GM19023 (cell line): ENCODE data around the gene ZFPM1.
"Not testable (repeated sequence)": the region's sequence is repeated elsewhere in the genome, so short reads cannot be mapped to it uniquely, and the experiment has no call there.

ENCODE experiments used
- ATAC-seq: cut with Tn5 transposase; IDR thresholded peaks from one replicate; pipeline ENCODE4 v1.9.1; 2021; ENCODE audit warnings: mild to moderate bottlenecking, moderate library complexity; ENCODE audit not compliant: unreplicated experiment

Gene ZFPM1

DNA sequence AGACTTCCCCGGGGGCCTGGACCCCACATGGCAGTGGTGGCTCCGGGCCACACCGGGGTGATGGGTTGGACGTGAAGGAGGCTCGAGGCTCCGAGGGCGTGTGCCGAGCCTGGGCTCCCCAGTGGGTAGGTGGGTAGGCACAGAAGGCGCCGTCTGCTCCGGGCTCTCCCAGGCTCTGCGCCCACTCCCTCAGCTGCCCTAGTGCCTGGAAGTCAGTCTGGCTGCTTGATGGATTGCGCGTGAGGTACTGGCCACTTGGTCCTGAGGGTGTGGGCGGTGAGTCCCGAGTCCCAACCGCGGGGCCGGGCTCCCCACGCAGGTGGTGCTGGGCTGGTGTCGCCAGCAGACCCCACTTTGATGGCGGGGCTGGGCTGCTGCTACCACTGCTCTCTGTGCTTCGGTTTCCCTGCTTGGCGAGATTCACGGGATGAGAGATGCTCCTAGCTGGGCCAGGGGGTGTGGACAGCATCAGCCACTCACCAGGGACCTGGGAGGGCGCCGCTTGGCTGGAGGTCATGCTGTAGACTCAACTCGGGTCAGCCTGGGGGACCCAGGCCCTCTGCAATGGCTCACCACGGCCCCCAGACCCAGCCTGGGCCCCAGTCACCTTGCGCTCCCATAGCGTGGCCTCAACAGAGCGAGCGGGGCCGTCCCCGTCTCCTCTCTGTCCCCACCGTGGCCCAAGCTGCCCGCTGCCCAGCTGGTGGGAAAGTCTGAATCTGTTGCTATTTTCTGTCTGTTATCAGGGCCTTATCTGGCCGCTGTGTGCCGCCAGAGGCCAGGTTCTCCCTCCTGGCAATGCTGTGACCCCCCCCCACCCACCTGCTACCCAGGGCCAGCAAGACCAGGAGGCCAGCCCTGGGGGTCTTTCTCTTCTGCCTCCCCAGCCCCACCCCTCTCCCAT is 26.1 kb downstream of the ZFPM1 start:
- ATAC-seq, result no peak

GRCh38 chr16:88479793-88480760 is 27.0 kb downstream of the ZFPM1 start:
- no peak for ATAC-seq

- no peak for ATAC-seq
Measured at GRCh38 chr16:88480829-88481228, 27.7 kb downstream of the ZFPM1 start.

- ATAC-seq, result no peak
Measured at GRCh38 chr16:88481851-88482250, 28.8 kb downstream of the ZFPM1 start.

DNA sequence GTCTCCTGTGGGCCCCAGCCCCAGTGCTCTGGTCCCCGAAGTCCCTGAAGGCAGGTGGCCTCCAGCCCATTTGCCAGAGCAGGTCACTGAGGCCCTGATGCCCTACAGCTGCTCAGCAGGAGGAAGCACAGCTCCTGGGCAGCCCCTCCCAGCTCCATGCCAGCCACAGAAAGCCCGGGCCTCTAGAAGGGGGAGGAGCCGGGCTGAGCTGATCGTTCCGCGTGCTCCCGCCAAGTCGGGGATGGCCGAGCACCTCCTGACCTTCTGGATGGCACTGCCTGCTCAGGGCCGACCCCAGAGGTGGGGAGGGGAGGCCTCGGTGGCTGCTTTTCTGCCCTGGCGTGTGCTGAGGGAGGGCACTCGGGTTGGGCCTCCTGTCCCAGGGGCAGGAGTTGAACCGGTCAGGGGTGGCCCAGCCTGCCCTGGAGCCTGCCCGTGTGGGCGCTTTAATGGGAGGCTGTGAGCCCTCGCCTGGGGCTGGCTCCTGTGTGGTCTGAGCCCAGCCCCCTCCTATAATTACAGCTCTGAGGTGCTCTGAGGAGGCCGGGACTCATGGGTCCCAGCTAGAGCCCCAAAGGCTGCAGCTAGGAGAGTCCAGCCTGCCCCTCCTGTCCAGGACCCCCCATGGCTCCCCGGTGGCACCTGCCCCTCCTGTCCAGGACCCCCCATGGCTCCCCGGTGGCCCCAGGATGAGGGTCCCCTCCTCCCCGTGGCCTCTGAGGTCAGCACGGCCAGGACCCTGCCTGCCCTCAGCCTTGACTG is 29.7 kb downstream of the ZFPM1 start:
- no peak for ATAC-seq

GRCh38 chr16:88483392-88483641 is 30.2 kb downstream of the ZFPM1 start:
- ATAC-seq, result no peak

GRCh38 chr16:88484505-88485365 is 31.7 kb downstream of the ZFPM1 start:
- no peak for ATAC-seq

GRCh38 chr16:88485366-88485741 is 32.3 kb downstream of the ZFPM1 start:
- not testable (repeated sequence) for ATAC-seq

DNA sequence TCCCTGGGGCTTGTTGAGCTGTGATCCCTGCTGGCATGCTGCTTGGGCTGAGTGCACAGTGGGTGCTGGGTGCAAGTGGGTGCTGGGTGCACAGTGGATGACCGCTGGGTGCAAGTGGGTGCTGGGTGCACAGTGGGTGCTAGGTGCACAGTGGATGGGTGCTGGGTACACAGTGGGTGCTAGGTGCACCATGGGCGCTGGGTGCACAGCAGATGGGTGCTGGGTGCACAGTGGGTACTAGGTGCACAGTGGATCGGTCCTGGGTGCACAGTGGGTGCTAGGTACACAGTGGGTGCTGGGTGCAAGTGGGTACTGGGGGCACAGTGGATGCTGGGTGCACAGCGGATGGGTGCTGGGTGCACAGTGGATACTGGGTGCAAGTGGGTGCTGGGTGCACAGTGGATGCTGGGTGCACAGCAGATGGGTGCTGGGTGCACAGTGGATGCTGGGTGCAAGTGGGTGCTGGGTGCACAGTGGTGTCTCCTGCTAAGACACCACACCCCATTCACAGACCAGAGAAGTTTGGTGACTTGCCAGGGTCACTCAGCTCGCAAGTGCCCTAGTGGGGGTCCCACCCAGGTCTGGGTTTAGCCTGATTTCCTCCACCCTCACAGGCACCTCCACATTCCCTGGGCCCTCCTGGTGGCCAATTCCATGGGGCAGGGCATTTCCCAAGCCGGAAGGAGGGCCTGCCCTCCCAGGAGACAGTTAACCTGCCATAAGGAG is 33.5 kb downstream of the ZFPM1 start:
- no peak for ATAC-seq

GRCh38 chr16:88487124-88487432 is 34.0 kb downstream of the ZFPM1 start:
- no peak for ATAC-seq

DNA sequence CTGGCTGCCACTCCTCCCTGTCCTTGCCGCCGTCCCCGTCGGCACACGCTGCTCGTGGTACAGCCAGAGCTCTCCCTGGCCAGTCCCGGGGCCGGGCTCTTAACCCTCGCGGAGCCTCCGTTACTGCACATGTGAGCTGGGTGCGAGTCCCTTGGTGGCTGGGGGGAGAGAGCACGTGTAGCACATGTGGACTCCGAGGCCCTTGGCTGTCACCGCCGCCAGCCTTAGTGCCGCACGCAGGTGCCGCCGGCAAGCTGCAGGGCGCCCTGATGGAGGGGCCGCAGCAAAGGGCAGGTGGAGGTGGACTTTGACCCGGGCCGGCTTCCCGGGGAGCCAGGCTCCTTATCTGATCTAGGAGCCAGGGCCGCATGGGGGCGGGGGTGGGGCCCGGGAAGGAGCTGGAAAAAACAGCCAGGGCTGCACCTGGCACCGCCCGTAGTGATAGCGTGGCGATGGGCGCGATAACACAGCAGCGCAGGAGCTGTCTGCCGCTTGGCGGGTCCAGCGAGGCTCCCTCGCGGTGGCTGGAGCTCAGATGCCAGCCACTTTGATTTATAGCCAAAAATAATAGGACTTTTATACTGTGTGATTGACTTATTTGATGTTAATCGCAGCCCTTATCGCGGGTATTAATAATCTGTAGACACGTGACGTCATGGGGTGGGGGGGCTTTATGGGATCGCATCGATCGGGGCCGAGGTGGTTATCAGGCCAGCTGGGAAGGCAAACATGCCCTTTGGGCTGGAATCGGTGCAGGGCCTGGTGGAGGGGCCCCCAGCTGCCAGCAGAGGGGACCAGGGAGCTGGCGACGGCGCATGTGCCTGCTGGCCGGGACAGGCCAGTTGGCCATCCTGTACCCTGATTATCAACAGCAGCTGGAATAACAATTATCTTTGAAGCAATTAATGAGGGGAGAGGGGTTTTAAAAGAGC is 35.1 kb downstream of the ZFPM1 start:
- ATAC-seq, result no peak

- no peak for ATAC-seq
Measured at GRCh38 chr16:88489163-88489741, 36.2 kb downstream of the ZFPM1 start.

DNA sequence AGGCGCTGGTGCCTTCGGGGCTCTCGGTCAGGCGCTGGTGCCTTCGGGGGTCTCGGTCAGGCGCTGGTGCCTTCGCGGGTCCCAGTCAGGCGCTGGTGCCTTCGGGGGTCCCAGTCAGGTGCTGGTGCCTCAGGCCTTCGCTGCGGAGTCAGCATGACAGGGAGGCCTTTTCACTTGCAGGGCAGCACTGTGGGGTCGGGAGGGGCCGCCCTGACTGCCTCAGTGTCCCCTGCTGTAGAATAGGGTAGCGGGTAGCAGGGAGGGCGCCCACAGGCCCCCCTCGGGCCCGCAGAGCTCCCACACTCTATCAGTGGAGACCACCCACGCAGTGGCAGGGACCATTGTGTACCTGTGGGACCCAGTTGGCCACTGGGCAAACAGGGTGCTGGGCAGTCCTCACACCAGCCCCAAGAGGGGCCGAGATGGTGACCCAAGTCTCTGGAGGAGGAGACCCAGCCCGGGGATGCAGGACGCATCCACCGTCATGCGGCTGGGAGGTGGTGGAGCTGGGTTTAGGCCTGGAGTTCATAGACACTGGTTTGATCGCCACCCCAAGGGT is 38.0 kb downstream of the ZFPM1 start:
- no peak for ATAC-seq

GRCh38 chr16:88491560-88492310 is 38.7 kb downstream of the ZFPM1 start:
- ATAC-seq, result no peak

DNA sequence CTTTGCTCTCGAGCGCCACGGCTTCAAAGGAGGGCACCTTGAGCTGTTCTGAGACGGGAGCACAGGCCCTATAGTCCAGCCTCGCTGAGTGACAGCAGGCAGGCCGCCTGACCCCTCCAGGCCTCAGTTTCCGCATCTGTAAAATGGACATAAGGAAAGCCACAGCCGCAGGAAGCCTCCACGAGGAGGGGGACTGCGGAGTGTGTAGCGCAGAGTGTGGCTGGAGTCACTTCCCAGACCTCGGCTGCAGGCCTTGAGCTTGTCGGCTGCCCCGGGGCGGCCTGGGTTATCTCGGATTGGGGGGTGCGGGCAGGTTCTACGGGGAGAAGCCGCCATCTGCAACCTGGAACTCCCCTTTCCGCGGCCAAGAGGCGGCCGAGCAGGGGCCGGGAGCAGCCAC is 40.8 kb downstream of the ZFPM1 start:
- no peak for ATAC-seq

- no peak for ATAC-seq
Measured at GRCh38 chr16:88494335-88495154, 41.5 kb downstream of the ZFPM1 start.
